ENCODE measurements around the gene MAN1A2.
"Not testable (repeated sequence)": the region's sequence is repeated elsewhere in the genome, so short reads cannot be mapped to it uniquely, and the experiment has no call there.

The MAN1A2 gene

GRCh38 chr1:117367046-117368025 lies at the start of gene MAN1A2:
MAN1A2 (plus strand) TSS chr1:117367449; CDS start chr1:117368184, 735 bp downstream.
- DNase-seq = peak; percentile 19 to 89 (median 77)

- no peak for DNase-seq
These were observed 49.2 kb upstream of the MAN1A2 start for GRCh38 chr1:117318011-117318410.

- DNase-seq = no peak
These were observed 48.8 kb upstream of the MAN1A2 start for GRCh38 chr1:117318426-117318825.

- DNase-seq = no peak
These were observed 46.7 kb upstream of the MAN1A2 start for GRCh38 chr1:117320515-117320914.

- no peak for DNase-seq
These were observed 45.3 kb upstream of the MAN1A2 start for GRCh38 chr1:117321680-117322609.

GRCh38 chr1:117324357-117324756 lies 42.9 kb upstream of the MAN1A2 start:
- DNase-seq = no peak

GRCh38 chr1:117326035-117326434 lies 41.2 kb upstream of the MAN1A2 start:
- not testable (repeated sequence) for DNase-seq

GRCh38 chr1:117327011-117327410 lies 40.2 kb upstream of the MAN1A2 start:
- no peak for DNase-seq

- DNase-seq = no peak
These were observed 31.7 kb upstream of the MAN1A2 start for GRCh38 chr1:117335376-117336086.

GRCh38 chr1:117336088-117336817 lies 31.0 kb upstream of the MAN1A2 start:
- DNase-seq = peak in 27 of 56 donors; percentile 3 to 45 (median 13)

- no peak for DNase-seq
These were observed 27.2 kb upstream of the MAN1A2 start for GRCh38 chr1:117339866-117340700.

- DNase-seq = no peak
These were observed 26.1 kb upstream of the MAN1A2 start for GRCh38 chr1:117341123-117341522.

GRCh38 chr1:117342397-117342796 lies 24.9 kb upstream of the MAN1A2 start:
- no peak for DNase-seq

GRCh38 chr1:117346206-117346928 lies 20.9 kb upstream of the MAN1A2 start:
- no peak for DNase-seq

- DNase-seq = no peak
These were observed 19.3 kb upstream of the MAN1A2 start for GRCh38 chr1:117347907-117348306.

- DNase-seq = not testable (repeated sequence)
These were observed 14.6 kb upstream of the MAN1A2 start for GRCh38 chr1:117352695-117353094.

GRCh38 chr1:117357833-117358603 lies 9.2 kb upstream of the MAN1A2 start:
- DNase-seq = not testable (repeated sequence)

GRCh38 chr1:117358604-117358887 lies 8.7 kb upstream of the MAN1A2 start:
- not testable (repeated sequence) for DNase-seq

Measured in nucleus accumbens (tissue), 56 donors.